Measurements from ENCODE around the gene ARCN1.

DNA sequence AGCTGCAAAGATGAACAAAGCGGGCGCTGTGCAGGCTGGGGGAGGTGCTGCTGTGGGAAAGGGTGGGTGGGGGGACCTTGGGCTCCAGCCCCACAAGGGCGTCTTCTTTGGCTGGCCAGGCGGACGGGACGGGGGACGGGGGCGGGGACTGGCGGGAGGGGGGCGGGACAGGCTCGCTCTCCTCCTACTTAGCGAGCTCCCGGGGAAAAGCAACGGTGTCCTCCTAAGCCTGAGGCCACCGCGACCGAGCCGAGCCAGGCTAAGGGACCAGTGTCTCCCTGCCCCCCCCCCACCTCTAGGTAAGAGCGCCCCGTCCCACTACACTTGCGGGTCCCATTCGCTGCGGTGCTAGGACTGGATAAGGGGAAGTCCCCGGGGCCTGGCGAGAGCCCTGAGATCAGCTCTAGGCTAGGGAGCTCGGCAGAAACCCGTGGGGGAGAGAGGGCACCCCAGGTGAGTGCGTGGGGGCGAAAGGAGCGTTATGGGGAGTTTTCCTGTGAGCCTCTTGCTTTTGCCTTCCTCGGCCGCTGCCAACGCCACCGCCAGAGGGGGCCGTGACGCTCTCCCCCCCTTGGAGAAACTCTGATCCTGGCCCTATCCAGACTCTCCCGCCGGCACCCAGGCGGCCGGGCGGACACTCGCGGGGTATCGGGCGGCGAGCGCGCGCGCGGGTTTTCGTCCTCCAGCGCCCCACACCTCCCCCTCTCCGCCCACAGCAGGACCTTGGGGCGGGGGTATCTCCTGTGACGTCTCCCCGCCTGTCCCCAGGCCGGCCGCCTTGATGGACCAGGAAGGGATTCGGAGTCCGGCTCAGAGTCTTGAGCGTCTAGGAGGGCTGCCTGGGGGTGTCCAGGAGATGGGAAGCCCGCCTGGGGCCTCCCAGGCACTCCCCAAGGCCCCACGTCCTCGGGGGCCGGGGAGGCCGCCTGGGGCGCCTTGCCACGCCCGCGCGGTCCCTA lies 35.5 kb downstream of the ARCN1 start, which contains the start of gene PHLDB1:
- TF ChIP-seq CTCF (IDR thresholded peaks at IDR 0.05) (peak; percentile 51), EZH2 (IDR thresholded peaks at IDR 0.05; ENCODE audit: borderline replicate concordance, insufficient read depth, low read depth, low read length, poor library complexity, severe bottlenecking) (no peak)

Measured in B cell (primary cell).